ENCODE measurements around the gene MC2R.

The MC2R gene

DNA sequence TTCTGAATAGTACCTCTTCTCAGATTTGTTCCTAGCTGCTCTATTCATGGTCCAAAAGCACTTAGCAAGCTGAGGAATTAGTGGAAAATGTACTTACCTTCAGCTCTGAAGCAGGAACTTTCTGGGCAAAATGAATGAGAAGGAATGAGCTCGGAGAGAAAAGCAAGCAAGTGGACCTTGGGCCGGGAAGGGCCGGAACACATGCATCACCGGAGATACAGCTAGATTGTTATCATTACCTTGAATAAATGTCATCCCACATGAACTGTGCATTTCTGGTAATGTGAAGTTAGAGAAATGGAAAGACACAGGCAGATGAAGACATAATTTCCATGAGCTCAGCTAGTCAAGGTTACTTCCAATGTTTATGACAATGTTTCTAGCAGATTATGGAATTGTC is at the start of gene MC2R:
Gene MC2R, minus strand, starts transcription at position 146 of the 400 bp plus-strand sequence. CDS start 30,018 bp downstream, outside the sequence.
- DNase-seq: no peak

DNA sequence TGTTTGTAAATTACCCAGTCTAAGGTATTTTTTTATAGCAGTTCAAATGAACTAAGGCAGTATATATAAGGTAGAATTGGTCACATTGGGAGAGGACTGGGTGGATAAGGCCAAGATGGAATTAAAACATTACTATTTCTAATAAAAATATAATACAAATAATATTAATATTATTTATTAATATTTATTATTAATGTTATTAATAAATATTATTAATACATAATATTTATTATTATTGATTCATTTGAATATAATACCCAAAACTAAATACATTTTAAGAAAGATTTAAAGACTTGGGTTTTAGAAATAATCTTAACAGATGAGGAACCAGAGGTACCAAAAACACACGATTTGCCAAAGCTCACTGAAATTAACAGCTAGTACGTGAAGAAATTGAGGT is 30.5 kb upstream of the MC2R start:
- no peak for DNase-seq

DNA sequence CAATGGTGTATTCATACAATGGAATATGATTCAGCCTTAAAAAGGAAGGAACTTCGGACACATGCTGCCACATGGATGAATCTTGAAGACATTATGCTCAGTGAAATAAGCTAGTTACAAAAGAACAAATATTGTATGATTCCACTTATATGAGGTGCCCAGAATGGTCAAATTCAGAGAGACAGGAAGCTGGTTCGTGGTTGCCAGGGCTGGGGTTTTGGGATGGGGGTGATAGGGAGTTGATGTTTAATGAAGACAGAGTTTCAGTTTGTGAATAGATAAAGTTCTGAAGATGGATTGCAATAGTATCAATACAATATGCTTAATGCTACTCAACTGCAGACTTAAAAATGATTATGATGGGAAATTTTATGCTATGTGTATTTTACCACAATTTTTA is 28.0 kb upstream of the MC2R start:
- no peak for DNase-seq

DNA sequence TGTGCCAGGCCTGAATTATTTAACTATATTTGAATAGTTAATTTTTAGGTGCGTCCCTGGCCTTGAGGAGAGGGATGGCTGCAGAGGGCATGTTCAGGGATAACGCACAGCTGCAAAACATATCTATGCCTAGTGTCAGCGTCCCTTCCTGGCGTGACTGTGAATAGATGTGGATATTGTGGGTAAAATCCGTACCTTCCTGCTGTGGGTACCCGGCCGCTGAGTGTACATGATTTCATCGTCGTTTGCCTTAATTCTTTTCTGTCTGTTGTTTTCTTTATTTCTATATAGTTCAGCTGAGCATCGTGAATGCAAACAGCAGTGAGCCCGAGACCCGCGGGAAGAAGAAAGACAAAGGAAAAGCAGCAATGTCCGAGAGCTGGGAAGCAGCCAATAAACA is 25.0 kb upstream of the MC2R start:
- no peak for DNase-seq

DNA sequence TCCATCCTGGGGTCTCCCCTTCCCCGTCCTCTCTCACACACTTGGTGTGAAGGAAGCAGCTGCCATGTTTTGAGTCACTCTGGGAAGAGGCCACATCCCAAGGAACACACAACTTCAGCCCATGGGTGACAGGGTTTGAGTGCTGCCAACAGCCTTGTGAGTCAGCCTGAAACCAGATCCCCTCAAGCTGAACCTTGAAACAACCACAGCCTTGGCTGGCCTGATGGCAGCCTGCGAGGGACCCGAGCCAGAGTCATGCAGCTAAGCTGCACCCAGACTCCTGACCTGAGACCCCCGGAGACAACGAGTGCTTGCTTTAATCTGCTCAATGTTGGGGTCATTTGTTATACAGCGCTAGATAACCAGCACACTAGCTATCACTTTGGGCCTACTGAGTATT is 19.3 kb upstream of the MC2R start:
- DNase-seq: no peak

DNA sequence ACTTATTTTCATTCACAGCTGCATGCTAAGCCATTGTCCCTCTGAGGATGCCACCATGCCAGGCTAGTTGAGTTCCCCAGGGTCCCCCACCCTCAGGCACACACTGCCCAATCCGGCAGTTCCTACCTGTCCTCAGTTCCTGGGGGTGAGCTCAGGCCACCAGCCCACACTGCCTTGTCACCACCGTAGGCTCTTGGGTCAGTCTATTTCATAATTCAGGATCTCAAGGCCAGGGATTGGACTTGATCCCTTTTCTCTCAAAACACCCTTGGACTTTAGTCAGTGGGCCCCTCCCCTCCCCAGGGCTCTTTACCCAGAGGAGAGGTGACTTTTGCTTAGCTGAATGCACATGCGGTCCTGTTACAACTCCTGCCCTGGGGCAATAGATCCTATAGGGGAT is 18.7 kb upstream of the MC2R start:
- DNase-seq: no peak

DNA sequence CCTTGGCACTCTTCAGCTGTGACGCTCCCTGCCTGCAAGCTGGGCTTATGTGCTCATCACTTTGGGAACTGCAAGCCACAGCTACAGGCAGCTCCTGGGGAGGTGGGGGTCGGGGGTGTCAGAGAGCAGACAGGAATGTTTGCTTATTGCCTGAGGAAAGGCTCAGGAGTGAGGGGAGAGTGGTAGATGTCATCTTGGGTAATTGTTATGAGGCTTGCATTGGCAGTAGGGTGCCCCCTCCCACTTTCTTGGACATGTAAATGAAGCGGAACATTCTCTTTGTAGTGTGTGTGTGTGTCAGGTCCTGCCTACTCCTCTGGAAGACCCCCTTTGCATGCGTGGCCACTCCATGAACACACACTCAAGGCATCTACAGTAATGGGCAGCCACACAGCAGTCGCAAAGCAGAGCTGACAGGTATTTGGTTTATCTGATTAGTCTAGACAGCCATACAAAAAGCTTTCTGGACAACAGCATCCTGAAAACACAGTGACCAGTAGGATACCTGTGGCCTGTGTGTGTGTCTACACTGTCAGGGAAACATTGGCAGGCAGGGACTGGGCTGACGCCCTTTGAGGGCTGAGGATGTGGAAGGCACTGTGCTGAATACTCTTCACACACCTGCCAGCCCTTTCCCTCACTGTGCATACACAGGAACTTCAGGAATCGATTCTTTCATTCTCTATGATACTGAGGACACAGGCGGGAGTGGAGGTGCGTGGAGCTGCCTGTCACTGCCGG is 17.1 kb upstream of the MC2R start:
- no peak for DNase-seq

DNA sequence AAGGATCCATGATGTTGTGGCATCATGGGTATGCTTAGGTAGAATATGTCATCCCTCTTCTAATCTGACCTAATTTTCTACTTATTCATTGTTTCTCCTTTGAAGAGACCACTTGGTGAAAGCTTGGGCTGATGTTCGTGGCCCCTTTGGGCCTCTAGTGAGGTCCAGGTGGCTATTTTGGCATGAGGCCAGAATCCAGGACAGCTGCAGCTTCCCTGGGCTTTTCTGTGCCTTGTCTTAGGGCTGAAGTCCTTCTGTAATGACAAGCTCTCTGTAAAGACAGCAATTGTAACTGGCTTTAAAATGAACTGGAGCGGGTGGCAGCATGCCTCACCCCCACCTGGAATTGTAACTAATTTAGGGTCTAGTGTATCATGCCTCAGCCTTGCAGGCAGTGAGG is 15.6 kb upstream of the MC2R start:
- DNase-seq: no peak

DNA sequence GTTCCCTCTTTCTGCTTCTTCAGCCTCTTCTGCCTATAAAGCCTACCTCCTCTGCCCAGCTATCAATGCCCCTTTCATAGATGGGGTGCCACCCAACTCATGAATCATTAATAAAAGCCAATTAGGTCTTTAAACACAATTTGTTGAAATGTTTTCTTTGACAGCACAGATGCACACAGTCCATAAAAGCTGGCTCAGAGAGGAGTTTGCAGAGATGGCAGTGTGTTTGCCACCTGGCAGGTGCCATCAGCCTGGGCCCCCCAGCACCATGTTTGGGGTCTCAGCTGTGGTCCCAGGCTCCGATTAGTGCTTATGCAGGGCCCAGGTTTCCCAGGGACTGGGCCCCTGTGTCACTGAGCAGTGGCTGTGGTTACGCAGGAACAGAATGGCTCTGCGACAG is 7.9 kb upstream of the MC2R start:
- no peak for DNase-seq

DNA sequence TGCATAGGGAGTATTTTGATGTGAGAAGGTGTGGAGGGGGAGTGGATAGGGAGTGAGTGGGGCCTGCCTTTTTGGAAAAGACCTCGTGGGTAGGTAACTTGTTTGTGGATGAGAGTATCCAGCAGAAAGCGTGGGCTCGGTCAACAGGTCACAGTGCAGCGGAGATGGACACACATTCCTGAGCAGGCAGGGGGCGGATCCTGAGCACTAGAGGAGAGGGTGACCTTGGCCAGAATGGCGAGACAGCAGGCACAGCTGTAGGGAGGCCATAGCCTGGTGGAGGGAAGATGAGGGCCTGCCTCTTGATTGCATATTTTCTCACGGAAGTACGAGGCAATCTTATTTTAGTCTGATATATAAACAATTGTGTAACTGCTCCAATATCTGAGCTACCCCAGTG is 3.6 kb upstream of the MC2R start:
- no peak for DNase-seq

DNA sequence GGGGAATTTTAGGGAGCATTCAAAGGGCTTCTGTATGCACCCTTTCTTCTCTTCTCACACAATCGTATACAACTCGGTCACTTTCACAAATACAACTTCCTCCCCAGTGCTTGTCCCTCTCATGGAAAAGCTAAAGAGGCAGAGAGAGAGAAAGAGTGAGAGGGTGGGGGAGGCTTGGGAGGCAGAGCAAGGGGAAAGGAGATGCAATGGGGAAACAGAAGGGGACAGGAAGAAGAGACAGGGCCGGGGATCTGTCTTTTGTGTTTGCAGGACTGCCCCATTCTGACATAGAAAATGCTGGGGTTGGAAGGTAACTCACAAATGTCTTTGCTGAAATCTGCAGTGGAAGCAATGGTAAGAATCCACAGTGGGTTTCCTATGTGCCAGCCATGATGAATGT is 2.1 kb upstream of the MC2R start:
- DNase-seq: no peak

DNA sequence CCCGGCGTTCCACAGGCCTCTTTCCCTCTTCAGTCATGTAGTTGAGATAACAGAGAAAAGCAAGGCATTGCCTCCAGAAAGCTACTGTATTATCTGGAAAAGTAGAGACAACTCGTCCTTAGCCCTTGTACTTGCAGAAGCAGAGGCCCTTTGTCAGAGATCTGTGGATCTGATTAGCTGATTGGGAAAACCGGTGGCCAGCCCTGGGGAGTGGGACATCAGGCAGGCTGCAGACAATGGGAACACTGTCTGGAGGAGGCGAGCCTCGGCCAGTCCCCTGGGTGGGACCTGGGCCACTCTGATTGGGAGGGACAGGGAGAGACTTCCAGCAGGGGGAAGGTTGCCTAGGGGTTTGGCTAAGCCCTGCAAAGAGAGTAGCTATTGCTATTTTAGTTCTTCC is 1.2 kb upstream of the MC2R start:
- no peak for DNase-seq

DNA sequence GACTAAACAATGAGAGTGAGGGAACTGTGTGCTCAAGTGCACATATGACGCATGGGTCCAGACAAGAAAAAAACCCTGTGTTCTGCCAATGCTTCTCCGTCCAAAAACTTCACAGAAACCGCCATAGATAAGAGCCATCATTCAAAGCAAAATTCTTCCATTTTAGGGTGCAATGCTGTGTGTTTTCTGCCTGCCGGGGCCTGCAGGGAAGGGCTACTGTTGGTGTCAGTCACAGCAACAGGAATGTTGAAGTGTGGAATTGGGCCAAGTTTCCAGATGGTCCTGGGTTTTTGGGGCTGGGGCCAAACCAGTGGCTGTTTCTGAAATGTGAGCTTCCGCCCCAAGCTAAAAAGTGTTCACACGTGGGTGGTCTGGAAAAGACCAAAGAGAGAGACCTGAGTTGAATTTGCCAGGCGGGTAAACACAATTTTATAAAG is 677 bp upstream of the MC2R start:
- DNase-seq: no peak

DNA sequence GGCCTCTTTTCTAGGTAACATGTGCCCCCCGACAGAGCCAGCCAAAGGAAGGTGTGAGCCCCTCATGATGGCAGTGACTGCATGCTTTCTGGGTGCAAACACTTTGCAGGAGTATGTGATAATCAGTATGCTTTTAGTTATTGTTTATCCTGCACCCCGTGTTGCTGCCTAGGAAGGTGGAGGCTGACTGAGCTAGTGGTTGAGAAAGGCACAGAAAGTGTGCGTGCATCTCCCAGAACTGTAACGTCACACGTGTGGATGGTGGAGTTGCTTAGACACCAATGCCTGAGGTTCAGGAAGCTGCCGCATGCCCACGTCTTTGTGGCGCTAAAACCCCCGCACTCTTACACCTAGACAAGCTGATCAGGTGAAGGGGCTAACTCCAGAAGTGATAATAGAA is 580 bp downstream of the MC2R start:
- no peak for DNase-seq

DNA sequence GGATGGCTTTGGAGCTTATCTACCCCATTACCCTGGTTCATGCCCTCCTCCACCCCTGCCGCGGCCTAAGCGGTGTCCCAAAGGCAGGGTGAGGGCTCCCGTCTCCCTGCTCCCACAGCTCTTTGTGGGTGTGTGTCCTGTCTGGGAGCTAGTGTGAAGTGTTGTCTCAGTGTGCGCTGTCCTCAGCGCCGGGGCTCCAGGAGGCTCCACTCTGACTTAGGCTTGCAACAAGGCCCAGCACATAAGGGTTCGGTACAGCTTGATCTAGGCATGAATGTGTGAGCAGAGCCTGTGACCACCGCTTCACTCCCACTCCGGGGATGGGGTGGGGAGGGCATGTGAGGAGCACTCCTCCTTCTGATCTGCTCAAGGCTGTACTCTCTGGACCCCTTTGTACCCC is 1.2 kb downstream of the MC2R start:
- DNase-seq: no peak

DNA sequence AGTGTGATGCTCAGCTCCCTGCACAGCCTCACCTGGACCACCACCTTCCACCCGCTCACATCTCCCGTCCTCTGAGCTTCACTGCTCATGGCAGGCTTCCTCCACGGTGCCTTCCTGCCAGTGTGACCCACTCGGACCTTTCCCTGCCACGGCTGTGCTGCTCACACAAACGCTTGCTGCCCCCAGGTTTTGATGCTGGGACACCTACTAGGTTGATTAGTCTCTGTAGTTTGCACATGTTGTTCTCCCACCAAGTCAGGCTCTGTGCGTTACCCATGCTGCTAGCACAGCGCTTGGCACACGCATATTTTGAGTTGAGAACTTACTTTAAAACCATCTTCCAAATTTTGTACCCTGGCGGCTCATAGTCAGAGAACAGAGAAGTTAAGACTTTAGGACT is 2.1 kb downstream of the MC2R start:
- DNase-seq: no peak

DNA sequence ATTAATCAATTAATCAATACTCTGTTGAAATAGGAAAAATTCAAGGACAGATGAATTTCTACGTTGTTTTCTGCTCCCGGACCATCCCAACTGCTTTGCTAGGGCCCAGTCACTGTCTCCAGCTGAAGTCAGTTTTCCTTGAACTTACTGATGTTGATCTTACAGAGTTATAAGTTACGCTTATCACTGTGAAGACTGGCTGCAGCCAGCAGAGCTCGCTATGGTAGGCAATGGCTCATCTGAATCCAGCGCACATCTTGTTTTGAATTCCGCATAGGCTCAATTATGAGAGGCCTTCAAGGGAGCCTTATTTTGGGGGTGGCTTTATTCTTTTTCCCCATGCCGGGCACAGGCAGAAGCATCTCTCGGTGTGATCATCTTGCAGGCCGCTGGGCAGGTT is 2.7 kb downstream of the MC2R start:
- no peak for DNase-seq

DNA sequence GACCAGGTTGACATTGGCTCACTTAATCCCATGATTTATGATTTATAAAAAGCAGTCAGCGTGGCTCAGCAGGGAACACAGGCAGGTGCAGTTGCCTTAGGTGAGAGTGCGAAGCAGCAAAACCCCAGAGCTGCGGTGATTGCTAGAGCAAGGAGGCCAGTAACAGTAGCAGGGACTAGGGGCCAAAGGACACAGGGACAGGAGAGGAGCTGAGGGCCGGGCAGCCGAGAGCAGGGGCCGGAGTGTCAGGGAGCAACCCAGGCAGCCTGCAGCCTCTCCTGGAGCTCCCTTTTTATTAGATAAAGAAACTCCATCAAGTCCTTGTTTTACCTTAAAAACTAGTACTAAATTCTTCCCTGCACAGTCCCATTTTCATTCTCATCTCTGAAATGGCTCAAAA is 4.3 kb downstream of the MC2R start:
- DNase-seq: no peak

DNA sequence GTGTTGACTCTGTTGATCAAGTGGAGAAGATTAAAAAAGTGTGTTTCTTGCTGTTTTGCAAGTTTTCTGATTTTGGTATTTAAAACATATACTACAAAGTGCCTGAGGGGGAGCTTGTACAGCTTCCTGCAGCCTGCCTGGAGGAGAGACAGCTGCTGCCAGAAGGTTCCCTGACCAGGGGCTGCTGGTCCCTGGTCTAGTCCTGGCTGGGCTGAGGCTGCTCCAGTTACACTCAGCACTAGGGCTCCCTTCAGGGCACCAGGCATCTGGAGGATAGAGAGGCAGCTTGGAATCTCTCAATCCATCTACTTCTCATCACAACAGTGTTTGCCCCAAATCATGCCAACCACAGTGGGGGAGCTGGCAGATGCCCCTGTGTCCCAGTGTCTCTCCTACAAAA is 4.8 kb downstream of the MC2R start:
- DNase-seq: no peak

DNA sequence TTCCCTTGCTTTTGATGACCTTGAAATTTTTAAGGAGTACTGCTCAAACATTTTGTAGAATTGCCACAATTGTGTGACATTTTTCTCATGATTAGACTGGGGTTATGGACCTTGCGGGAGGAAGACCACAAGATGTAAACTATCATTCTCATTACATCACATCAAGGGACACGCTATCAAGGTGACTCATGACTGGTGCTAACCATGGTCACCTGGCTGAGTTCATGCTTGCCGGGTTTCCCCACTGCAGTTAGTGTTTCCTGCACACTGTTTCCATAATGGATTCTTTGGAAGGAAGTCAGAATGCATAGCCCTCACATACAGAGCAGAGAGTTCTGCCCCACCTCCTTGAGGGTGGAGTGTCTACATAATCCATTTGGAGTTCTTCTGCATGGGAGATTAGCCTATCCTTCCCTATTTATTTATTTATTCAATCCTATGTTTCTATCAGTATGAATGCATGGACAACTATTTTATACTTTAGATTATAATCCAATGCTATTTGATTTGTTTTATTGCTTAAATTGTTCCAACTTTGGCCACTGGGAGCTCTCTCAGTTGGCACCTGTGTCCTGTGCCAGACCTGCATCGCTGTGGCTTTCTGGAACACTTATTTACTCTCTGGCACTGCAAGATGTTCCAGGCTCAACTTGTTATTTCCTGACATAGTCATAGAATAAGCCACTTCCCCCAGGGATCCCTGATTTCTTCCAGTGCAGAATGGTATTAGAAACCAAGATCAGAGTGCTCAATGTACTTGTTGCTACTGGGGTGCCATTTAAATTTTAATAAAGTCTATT is 6.0 kb downstream of the MC2R start:
- DNase-seq: no peak

DNA sequence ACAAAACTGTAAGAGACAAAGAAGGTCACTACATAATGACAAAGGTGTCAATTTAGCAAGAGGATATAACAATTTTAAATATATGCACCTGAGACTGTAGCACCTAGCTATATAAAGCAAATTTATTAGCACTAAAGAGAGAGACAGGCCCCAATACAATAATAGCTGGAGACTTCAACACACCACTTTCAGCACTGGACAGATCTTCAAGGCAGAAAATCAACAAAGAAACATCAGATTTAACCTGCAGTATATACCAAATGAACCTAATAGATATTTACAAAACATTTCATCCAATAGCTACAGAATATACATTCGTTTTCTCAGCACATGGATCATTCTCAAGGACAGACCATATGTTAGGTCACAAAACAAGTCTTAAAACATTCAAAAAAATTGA is 14.7 kb downstream of the MC2R start:
- no peak for DNase-seq

DNA sequence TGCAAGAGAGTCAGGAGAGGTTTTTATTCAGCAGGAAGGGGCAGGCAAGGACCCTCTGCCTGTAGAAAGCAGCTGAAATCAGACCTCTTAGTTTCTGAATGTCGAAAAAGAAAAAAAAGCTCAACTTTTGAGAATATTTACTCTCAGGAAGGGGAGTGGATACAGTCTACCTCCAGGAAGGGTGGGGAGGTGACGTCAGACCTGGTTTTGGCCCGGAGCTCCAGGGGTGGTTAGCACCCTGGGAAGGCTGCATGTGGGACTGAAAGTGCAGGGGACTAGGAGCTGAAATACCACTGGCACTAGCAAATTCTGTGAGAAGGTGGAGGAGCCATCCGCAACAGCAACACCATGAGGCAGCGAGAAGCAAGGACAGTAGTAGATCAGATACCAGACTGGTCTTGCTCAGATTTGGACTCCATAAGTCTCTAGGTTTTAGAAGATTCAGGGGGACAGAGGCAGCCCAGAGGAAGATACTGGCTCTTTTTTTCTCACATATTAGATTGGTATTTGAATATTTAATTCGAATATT is 19.8 kb downstream of the MC2R start:
- no peak for DNase-seq

DNA sequence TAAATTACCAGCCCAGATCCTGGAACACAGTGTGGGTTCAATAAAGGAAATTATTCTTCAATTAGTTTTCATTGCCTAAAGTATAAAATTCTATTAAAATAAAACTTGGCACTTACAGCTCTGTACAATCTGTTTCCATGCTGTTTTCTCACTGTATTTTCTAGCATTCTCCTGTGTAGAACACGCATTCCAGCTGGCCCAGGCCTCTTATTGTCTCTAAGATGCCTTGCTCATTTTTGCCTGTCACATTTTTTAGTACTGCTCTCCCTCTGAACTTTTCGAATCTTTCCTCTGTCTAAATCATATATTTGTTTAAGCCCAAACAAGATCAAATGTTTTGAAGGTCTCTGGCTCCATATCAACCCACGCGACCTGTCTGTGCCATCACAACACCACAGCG is 20.8 kb downstream of the MC2R start:
- DNase-seq: no peak

DNA sequence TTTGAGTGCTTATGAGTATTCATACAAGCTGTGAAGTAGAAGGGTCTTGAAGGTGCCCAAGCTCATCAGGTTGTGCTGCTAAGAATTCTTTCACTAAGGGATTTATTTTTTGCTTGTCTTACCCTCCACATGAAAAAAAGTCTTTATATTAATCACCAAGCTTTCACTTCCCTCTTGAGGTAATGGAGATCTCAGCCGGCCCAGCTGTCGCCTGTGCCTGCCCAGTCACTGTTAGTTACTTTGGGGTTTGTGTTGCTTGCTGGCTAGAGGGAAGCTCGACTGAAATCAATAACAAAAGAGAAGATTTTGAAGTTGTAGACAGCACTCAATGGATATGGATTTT is 21.9 kb downstream of the MC2R start:
- DNase-seq: no peak

DNA sequence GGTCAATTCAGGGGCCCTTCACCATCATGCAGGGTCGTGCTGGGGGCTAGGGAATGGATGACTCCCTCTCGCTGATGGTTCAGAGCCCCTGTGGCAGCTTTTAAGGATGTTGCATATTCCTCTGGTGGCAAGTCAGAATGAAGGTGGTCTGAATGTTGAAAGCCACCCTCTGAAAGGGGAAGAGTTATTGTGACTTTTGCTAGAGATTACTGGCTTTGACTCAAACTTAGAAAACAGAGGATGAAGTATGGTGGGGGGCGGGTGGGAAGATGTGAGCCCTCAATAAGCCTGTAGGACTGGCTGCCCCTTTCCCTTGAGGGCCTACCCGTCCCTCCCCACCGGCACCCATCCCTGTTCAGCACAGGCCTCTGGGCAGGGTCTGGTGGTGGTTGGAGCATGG is 23.2 kb downstream of the MC2R start:
- no peak for DNase-seq

Measured in NCI-H1092 (cell line).